SU-DHL-6 (cell line): ENCODE results near the gene MX1.

Experiments
- EZH2phosphoT487 ChIP-seq: fragments of 200-600 bp; sonication (generic), shearing (Covaris generic); conservative IDR thresholded peaks from 2 replicates; pipeline ENCODE4 v1.6.1; 2018; ENCODE audit warnings: mild to moderate bottlenecking, antibody characterized with exemption, low read length, moderate library complexity, mixed read lengths
- TF ChIP-seq, protein P1 (sequence below): fragments of 200-600 bp; sonication (generic); IDR thresholded peaks from one replicate; pipeline ENCODE4 v1.5.1; 2017; ENCODE audit warnings: antibody characterized with exemption, mild to moderate bottlenecking, low read length, moderate library complexity; ENCODE audit not compliant: insufficient read depth, poor library complexity, severe bottlenecking

DNA sequence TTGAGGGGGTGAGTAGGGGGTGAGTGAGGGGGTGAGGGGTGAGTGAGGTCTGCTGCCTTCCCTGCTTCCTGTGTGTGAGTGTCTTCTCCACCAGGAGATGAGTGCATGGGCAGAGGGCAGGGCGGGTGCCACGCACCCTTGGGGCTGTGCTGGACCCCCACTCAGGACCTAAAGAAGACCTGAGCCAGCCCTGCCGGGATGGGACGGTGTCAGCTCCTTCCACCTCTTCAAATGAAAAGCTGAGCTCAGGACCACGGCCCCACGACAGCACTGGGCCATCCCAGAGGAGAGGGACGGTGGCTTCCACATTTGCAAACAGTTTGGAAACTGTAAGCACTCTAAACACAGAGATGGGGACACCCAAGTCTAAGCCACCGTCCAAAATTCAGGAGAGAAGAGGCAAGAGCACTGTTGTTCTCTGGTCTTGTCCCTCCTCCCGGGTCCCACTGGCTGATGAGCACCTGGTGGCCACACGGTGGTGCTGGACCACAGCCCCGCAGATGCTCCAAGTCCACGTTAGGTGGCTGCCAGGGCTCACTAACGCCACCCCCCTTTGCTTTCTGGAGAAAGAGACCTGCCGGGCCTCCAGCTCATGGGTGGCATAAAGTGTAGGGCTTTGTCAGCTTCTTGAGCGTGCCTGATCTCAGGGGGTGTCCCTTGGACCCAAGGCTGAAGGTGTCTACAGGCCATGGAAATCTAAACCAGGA lies 49.8 kb downstream of the MX1 start:
- TF ChIP-seq, protein P1, sequence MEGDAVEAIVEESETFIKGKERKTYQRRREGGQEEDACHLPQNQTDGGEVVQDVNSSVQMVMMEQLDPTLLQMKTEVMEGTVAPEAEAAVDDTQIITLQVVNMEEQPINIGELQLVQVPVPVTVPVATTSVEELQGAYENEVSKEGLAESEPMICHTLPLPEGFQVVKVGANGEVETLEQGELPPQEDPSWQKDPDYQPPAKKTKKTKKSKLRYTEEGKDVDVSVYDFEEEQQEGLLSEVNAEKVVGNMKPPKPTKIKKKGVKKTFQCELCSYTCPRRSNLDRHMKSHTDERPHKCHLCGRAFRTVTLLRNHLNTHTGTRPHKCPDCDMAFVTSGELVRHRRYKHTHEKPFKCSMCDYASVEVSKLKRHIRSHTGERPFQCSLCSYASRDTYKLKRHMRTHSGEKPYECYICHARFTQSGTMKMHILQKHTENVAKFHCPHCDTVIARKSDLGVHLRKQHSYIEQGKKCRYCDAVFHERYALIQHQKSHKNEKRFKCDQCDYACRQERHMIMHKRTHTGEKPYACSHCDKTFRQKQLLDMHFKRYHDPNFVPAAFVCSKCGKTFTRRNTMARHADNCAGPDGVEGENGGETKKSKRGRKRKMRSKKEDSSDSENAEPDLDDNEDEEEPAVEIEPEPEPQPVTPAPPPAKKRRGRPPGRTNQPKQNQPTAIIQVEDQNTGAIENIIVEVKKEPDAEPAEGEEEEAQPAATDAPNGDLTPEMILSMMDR: no peak
- TF ChIP-seq EZH2phosphoT487: no peak
